Sciatic nerve (tissue), 2 donors: ENCODE results near the gene CDH11. TPM values are rescaled to one million over a fixed set of nuclear protein-coding genes. Genes with fewer than 3 reads are reported as not detected.

ENCODE experiments used
- ATAC-seq: fragments of 200-7000 bp; cut with Tn5 transposase; one replicate; pipeline ENCODE4 v1.9.1; 2020; ENCODE audit warnings: mild to moderate bottlenecking, moderate library complexity
- DNase-seq: peaks from one replicate; pipeline ENCODE4 v3.0.0-alpha.2; 2020; ENCODE audit warnings: low spot score
- intact Hi-C: fragments of 100-400 bp; cut with DNase I; formaldehyde crosslinking; loops from one replicate; pipeline ENCODE4 v1.14.2; 2022
- total RNA-seq: library from RNA; stranded (reverse); fragmentation: NEBNext Ultra II Directional; extraction: Animal tissue kit (Norgen Biotek cat#: 25700); gene quantifications from one replicate; pipeline ENCODE4 v1.2.1, GENCODE V29; 2021
- donor health status: DM: no; HTN: no; CAD: no.
- donor health status: DM: no; HTN: no; CAD: no.

The CDH11 gene
- total RNA-seq, 1 donor from 2014 or later: 238 TPM

DNA sequence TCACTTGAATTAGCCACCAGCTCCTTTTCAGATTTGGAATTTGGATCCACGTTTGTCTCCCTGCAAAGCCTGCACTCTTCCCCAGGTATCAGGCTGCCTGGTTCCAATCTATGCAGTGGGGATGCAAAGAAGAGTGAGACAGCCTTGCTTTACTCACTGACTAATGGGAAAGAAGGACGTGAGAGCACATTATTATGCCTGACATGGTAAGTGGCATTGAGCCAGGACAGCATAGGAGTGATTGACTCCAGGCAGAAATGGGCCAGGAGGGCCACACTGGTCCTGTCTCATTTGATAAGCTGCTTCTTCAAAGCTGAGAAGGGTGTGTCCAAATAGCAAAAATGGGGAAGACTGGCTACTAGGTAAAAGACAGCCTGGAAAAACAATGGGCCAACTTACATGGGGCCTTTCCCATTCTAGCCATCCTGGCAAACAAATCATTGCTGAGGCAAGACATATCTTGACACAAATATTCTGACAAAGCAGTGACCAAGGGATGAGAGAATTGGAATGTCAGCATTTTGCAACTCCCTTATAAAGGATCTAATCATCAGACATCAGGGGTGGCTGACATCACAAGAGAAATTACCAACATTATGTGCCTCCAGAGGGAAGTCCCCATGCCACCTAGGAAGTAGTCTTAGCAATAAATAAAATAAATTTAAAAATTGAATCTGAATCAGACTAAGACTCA, 38.6 kb downstream of the CDH11 start:
- ATAC-seq: no peak

DNA sequence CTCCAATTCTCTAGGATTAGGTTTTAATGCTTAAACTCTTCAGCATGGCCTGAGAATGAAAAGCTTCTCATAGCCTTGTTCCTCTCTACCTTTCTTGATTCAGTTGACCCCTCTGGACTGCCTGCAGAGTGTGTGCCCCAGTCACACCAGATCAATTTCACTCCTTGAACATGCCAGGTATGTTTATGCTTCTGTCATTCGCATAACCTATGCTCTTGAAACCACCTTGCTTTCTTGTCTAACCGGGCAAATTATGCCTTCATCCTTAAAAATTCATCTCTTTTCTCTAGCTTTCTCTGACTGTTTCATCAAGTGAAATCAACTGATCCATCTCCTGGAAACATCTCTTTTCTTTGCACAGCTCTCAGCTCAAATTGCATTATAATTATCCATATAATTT, 42.3 kb downstream of the CDH11 start:
- no peak for ATAC-seq
- no peak for DNase-seq
- intact Hi-C loops: no loop called here

More for the DNA sequence above, 38.6 kb downstream of the CDH11 start:
- intact Hi-C loops: no loop called here
- no peak for DNase-seq

GRCh38 chr16:65077181-65077580, 44.7 kb downstream of the CDH11 start:
- ATAC-seq (no peak), DNase-seq (no peak)
- intact Hi-C loops: no loop called here

DNA sequence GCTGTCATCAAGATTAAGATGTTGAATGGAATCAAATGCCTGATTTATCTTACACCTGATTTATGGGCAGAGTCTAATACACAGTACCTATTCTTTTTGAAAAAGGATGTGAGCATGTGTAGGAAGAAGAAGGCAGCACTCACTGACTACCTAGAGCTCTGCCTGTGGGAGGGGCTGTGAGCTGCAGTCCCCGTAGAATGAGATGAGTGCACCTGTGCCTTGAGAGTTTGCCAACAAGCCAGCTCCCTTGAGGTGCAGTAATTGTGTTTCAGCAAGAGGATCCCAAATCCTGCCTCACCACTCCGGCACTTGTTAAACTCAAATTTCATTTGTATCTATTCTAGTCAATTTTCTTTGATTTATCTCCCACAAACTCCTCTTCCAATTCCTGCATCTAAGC, 46.0 kb downstream of the CDH11 start:
- intact Hi-C loops: no loop called here
- DNase-seq (no peak), ATAC-seq (no peak)

- intact Hi-C loops: no loop called here
- peak; percentile 78 for ATAC-seq
Measured at GRCh38 chr16:65071433-65072311, 50.2 kb downstream of the CDH11 start.

DNA sequence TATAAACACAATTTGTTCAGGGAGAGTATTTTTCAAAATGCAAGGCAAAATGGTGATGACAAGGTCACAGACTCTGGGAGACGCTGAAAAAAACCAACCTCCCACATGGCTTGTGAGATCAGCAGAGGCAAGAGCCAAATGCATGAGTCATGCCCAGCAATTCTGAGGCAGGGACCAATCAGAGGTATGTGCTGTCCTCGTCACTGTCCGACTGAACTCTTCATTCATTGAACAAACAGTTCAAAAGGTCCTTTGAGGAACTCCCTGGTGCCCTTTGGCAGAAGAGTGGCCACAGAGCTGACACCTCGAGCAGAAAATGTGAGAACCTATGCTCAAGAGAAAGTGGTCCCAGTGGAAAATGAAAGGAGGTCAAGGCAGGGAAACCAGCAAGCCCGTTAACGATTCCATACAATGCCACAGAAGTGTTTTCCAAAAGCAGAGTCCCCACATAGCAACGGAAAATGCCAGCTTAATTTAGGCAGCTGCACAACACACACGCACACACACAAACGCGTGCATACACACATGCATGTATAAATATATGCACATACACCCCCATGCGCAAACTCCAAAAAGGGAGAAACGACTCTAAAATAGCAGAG, 50.9 kb downstream of the CDH11 start:
- intact Hi-C loops: no loop called here
- DNase-seq (peak; percentile 68), ATAC-seq (peak; percentile 96)

More at GRCh38 chr16:65071433-65072311, 50.2 kb downstream of the CDH11 start:
- peak; percentile 57 for DNase-seq

DNA sequence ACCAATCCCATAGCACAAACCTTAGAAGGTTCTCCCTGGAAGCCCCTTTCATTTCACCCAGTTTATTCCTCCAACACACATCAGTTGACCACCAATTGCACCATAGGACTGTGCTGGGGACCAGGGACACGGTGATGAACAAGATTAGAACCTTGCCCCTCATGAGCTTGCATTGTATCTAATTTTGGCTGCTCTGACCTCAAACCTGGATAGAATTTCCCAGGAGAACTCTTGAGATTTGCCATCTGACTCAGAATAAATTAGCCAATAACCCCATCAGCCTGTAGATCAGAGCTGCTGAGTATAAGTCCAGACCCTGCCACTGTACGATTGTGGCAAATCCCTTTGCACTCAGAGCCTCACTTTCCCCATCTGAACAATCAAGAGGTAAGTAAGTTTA, 52.1 kb downstream of the CDH11 start:
- intact Hi-C loops: no loop called here

DNA sequence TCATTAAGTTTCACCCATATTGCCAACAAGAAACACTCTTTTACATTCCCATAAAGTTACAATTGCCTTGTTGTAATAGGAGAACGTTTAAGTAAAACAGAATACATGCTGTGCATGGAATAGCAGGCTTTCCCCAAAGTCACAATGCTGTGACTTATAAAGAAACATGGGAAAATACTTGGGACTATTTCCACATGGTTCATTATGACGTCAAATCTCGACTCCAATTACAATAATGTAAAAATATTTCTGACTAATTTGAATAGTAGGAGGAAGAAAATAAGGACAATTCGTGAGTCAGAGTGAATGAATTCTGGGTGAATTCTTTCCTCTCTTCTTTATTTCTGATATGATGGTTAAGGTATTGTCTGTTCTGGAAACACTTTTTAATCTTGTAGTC, 52.8 kb downstream of the CDH11 start:
- no peak for ATAC-seq
- no peak for DNase-seq
- intact Hi-C loops: no loop called here

More for the DNA sequence above, 52.1 kb downstream of the CDH11 start:
- DNase-seq: no peak
- ATAC-seq: no peak

GRCh38 chr16:65068151-65068740, 53.6 kb downstream of the CDH11 start:
- ATAC-seq (peak; percentile 40), DNase-seq (no peak)
- intact Hi-C loops: no loop called here

- no peak for ATAC-seq
- no peak for DNase-seq
- intact Hi-C loops: no loop called here
Measured at GRCh38 chr16:65066651-65067050, 55.2 kb downstream of the CDH11 start.

DNA sequence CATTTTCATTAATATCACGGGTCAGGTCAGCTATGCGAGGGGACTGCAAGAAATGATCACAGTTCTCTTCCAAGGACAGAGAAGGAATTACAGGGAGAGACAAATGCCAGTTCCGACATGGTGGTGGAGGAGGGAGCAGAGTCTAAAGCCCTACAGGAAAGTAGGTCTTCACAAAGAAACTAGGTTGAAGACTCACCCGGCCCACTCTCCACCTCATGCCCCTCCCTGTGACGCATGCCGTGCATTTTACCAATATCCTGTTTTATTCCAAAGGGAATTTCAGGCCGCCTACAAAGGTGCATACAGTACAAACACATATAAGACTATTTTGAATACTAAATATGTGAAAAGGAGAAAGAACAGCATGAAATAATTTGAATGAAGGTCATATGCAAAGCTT, 56.8 kb downstream of the CDH11 start:
- DNase-seq (no peak), ATAC-seq (no peak)
- intact Hi-C loops: no loop called here

DNA sequence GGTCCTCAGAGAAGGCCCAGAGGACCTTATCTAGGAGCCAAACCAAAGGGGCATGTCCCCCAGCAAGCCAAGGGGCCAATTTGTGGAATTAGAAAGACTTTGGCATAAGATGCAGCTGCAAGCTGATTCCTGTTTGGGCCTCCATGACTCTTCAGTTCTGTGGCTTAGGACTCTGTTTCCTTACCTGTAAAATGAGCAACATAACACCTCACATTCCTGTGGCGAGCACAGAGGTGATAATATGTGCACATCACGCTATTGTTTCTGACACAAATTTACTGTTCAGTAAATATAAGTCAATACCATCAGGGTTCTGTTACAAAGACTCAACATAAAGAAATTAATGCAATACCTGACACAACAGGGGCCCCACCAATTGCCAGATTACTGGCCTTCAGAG, 57.7 kb downstream of the CDH11 start:
- intact Hi-C loops: no loop called here
- DNase-seq: no peak
- ATAC-seq: no peak

DNA sequence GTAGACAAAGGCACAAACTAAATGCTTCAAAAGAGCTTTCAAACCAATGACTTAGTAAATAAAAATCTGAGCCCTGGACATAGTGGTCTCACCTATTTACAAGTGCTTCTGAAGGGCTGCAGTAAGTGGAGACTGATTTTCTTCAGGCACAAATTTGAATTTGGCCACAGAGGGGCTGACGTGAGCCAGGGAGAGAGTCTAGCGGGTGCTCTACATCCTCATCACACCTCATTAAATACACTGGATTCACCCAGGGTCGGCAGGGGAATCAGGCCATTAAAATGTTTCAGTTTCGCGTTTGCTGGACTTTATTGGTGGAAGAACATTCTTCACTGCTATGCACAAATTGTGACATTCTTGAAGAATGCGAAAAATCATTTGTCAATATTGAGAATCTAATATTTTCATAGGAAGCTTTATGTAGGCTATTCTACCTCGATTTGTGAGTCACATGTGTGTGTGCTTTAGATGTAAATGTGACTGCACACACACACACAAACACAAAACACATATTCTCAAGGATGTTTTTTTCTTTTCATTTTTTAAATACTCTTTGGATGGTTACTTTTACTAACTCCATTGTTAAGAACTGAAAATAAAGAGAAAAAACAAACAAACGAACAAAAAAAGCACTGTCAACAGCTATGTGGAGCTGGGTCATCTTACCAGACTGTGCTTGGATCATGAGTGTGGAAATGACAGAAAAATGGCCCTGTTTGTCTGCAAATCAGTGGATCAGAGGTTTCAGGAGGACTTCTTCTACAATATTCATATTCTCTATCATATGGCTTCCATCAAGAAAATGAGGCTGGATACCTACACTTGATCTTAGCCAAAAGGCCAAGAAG, 58.9 kb downstream of the CDH11 start:
- ATAC-seq: peak; percentile 54

DNA sequence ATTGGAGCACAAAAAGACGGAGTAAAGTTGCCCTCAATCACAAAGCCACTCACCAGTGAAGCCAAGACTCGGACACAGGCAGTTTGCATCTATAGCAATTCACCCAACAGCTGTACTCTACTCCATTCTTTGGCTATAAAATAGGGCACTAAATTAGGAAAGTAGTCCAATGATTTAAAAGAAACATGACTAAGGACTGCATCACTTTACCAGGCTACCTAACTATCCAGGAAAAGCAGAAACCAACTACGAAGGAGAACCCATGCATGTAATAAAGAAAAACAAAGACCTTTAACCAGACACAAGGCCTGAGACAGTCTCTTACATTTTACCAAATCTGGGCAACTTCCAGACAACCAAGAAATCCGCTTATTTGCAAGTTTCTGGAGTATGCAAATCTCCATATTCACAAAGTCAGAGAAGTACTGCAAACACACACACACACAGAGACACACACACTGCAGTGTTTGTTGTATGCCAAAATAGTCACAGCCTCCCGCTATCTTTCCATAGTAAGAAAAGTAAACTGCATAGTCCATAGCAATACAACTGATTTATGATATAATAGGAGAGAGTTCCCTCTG, 59.8 kb downstream of the CDH11 start:
- ATAC-seq: no peak
- intact Hi-C loops: no loop called here

More for the DNA sequence above, 58.9 kb downstream of the CDH11 start:
- no peak for DNase-seq
- intact Hi-C loops: no loop called here

DNA sequence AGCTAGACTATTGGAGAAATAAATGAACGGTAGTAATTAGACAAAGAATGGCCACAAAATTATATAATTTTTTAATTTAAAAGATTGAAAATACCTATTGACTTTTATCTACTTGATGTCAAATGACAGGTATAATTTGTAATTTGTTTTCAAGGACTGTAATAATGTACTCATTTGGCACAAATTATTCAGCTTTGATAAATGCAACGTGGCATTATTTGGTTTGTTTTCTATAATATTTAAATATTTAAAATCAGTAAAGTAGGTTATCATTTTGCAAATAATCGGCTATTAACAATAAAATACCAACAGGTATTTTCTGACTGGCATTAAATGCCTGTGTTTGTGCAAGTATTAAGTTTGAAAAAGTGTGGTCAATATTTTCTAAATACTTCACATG, 60.6 kb downstream of the CDH11 start:
- intact Hi-C loops: no loop called here
- DNase-seq (no peak), ATAC-seq (no peak)

More for the DNA sequence above, 59.8 kb downstream of the CDH11 start:
- no peak for DNase-seq

DNA sequence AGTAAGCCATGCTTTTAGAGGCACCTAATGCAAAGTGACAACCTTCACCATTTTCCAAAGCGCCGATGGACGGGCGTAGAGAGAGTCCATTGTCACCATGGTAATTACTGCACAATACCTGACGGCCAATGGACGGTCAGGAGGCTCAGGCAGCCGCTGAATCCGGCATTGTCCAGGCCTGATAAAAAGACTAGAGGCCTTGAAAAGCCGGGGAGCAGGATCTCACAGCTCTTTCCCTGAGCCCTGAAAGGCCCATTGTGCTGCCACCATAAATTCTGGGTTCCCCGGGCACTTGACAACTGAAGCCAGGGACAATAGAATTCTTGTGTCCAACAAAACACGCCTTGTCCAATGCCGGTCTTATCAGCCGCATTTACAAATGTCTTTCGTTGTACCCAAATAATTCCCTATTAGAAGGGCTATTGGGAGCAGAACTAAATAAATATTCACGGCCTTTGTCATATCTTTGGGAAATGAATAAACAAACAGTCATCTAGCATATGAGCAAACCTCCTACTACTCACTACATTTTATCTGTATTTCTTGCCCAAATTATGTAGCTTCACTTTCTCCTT, 62.4 kb downstream of the CDH11 start:
- peak; percentile 60 for DNase-seq
- intact Hi-C loops: no loop called here
- peak; percentile 61 for ATAC-seq

GRCh38 chr16:65057184-65057583, 64.7 kb downstream of the CDH11 start:
- no peak for DNase-seq
- ATAC-seq: no peak
- intact Hi-C loops: loop anchor here (1.0 kb wide), 1 partner anchor 9 kb away; no protein-coding TSS in a partner anchor

- ATAC-seq (no peak), DNase-seq (no peak)
- intact Hi-C loops: no loop called here
Measured at GRCh38 chr16:65054457-65054856, 67.4 kb downstream of the CDH11 start.
